NCI-H460 (cell line): ENCODE measurements around the gene POLR1A. TPM values are rescaled to one million over a fixed set of nuclear protein-coding genes. Genes with fewer than 3 reads are reported as not detected.

Experiments used
- DNase-seq: peaks from one replicate; pipeline ENCODE4 v3.0.0-alpha.2; 2016; ENCODE audit warnings: low read depth; ENCODE audit errors: extremely low read depth
- small RNA-seq, 2 experiments: library from RNA; depleted of rRNA; stranded (forward); fragments of <200 nt; gene quantifications; one replicate each; pipeline ENCODE3, GENCODE V24; 2014
- total RNA-seq: library from RNA; depleted of rRNA; stranded (reverse); fragments of >200 nt; shearing (Covaris generic); gene quantifications from 2 replicates; pipeline ENCODE4 v1.2.3, GENCODE V29; 2014; rRNA removed

POLR1A gene
- total RNA-seq, 1 experiment from 2014 or later: 20.1 TPM

- no peak for DNase-seq
Observed at GRCh38 chr2:85987266-85988174, 118.2 kb downstream of the POLR1A start.

DNA sequence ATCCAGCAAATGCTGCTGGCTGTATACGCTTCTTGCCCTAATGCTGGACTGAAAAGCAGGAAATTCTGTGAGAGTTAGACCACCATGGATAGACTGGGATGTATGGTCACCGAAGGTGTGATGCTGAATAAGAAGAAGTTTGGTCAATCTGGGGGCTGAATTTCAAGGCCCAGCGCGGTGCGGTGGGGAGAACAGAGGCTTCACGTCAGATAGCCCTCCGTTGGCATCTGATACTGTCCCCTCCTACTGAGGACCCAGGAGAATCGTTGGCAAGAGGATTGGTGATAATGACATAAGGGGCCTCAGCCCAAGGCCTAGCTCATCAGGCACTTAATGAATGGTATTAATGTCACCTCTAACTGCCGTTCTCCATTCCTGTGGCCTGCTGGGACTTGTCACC, 119.6 kb downstream of the POLR1A start:
- no peak for DNase-seq

DNA sequence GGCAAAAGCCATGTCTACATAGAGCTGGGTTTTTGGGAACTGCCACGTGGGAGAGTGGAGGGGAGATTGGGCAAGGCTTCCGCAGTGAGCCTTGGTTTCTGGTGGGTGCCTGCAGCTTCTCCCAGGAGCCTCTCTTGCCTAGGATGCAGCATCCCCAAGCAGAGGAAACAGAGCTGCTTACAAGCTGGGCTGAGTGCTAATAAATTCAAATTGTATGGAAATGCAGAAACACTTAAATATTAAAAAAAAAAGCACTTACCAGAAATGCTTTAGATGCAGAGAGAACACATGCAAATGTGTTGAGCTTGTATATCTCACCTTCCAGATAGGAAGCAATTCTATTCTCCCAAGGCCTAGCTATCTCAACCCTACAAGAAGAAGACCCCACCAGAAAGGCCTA, 120.9 kb downstream of the POLR1A start:
- no peak for DNase-seq

DNA sequence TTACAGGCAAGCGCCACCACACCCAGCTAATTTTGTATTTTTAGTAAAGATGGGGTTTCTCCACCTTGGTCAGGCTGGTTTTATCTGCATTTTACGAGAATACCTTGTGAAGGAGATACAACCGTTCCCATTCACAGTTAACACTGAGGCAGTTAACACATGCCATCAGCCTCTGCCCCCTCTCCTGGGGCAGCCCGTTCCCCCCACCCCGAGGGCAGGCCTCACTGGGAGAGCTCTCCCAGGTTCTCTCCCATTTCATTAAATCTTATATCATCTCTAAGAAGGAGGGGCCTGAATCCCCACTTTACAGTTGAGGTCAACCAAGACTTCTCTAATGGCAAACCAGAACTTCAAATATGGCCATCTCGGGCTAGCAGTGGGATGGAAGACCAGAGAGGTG, 121.9 kb downstream of the POLR1A start:
- DNase-seq: no peak

- DNase-seq: no peak
Observed at GRCh38 chr2:85981579-85982247, 124.0 kb downstream of the POLR1A start.

- no peak for DNase-seq
Observed at GRCh38 chr2:85978883-85979780, 126.6 kb downstream of the POLR1A start.

DNA sequence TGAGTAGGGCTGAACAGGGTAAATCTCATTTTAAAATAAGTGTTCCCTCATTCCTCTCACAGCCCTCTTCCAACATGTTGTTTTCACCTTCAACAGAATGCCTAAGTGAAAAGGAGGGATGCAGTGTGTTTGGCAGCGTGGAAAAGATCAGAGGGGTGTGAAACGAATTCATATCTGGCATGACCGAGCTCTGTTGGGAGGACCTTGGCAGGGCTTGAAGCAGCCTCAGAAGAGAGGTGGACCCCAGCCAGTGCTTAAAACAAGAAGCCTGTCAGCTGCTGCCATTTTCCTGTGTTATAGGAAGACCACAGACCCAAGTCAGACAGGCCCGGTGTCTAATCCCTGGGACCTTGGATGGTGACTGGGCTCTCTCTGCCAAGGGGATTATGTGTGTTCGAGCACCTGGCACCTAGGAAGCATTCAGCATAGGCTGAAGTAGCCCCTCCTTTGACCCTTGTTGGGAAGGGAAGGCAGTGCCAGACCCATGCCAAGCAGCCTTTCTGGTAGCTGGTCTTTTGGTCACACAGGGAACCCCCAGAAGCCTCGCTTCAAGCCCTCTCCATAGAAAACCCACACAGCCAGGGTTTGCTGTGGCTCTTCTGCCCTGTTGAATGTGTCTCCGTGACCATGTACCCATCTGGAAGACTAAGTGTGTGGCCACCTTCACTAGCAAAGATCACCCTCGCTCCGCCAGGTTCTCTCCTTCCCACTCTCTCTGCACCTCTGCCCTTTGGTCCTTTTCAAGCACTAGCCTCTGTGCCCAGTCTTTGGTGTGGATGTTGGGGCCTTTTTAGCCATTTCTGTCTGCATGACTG, 129.4 kb downstream of the POLR1A start:
- no peak for DNase-seq

GRCh38 chr2:85975581-85975980, 130.1 kb downstream of the POLR1A start:
- DNase-seq: no peak

DNA sequence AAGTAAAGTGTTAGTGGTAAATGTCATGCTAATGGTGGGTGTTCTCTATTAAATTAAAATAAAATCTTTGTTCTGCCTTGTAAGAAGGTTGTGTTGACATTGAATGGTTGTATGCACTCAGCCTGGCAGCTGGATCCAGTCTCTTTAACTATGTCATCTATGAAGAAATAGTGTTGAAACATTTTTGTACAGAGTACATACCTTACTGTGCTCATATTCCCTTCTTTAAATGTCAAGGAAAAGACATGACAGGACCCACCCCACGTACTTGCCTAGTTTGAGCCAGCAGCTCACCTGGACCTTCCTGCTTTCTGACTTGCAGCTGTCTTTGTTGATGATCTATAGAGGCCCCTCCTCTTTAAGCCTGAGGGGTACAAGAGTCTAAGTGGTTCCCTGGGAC, 131.3 kb downstream of the POLR1A start:
- DNase-seq: no peak

- DNase-seq: no peak
Observed at GRCh38 chr2:85972355-85972754, 133.3 kb downstream of the POLR1A start.

- no peak for DNase-seq
Observed at GRCh38 chr2:85971366-85971765, 134.3 kb downstream of the POLR1A start.

Small RNA genes within 50 kb of the gene (small RNA-seq; reads per million reads assigned to genes)
- 212 to 602 reads per million in 2 experiments for gene SNORD94

Other genes starting within 250 kb of the POLR1A start
- 3.7 and 5.0 TPM in 2 replicates for gene ST3GAL5, start 216.9 kb downstream of the POLR1A start, total RNA-seq
- 169 and 202 TPM in 2 replicates for gene PTCD3, start 349 bp upstream of the POLR1A start, total RNA-seq
- gene IMMT, start 89.6 kb upstream of the POLR1A start, total RNA-seq: 70.7 and 85.9 TPM in 2 replicates
- gene MRPL35, start 93.6 kb upstream of the POLR1A start, total RNA-seq: 100 and 117 TPM in 2 replicates
- 0.55 TPM in 1 of 2 replicates, not detected in the other for gene REEP1, start 231.7 kb upstream of the POLR1A start, total RNA-seq